ENCODE results near the gene PCDHB9. TPM values are rescaled to one million over a fixed set of nuclear protein-coding genes. Genes with fewer than 3 reads are reported as not detected.
"Not testable (repeated sequence)": the region's sequence is repeated elsewhere in the genome, so short reads cannot be mapped to it uniquely, and the experiment has no call there.

The PCDHB9 gene
- total RNA-seq, 1 donor from 2014 or later = not detected

DNA sequence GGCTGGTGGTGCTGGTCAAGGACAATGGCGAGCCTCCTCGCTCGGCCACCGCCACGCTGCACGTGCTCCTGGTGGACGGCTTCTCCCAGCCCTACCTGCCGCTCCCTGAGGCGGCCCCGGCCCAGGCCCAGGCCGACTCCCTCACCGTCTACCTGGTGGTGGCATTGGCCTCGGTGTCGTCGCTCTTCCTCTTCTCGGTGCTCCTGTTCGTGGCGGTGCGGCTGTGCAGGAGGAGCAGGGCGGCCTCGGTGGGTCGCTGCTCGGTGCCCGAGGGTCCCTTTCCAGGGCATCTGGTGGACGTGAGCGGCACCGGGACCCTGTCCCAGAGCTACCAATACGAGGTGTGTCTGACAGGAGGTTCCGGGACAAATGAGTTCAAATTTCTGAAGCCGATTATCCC lies 38.5 kb downstream of the PCDHB9 start:
- H3K36me3 Mint-ChIP-seq (ENCODE audit: low read depth); intact Hi-C loops (cut with micrococcal nuclease): not testable (repeated sequence)
- peaks cover 11% of the 10 kb centered on the region for H3K9me3 Mint-ChIP-seq

GRCh38 chr5:141234109-141234667 lies 47.2 kb downstream of the PCDHB9 start:
- DNase-seq (ENCODE audit: low spot score) = no peak
- no peak overlapping the region for H3K27ac Mint-ChIP-seq
- H3K36me3 Mint-ChIP-seq (ENCODE audit: low read depth) = peaks cover 1% of the 10 kb centered on the region
- H3K4me1 Mint-ChIP-seq (ENCODE audit: low read depth) = no peaks in the 10 kb centered on the region
- peaks cover 3% of the 10 kb centered on the region for H3K27me3 Mint-ChIP-seq (ENCODE audit: insufficient read depth)
- no peak overlapping the region for H3K4me3 Mint-ChIP-seq
- intact Hi-C loops (cut with micrococcal nuclease) = loop anchor here (5.0 to 10.0 kb wide), 2 partner anchors 188 to 369 kb away; partner anchors contain the start of genes PCDHA11 and PCDHGA11
- H3K9me3 Mint-ChIP-seq = peaks cover 33% of the 10 kb centered on the region

More for the DNA sequence above, 38.5 kb downstream of the PCDHB9 start:
- not testable (repeated sequence) for H3K4me3 Mint-ChIP-seq; DNase-seq (ENCODE audit: low spot score); H3K4me1 Mint-ChIP-seq (ENCODE audit: low read depth); H3K27me3 Mint-ChIP-seq (ENCODE audit: insufficient read depth); H3K27ac Mint-ChIP-seq

GRCh38 chr5:141235922-141236321 lies 49.0 kb downstream of the PCDHB9 start:
- peak overlapping the region; percentile 23 for H3K27ac Mint-ChIP-seq
- H3K9me3 Mint-ChIP-seq = peaks cover 49% of the 10 kb centered on the region
- DNase-seq (ENCODE audit: low spot score); H3K4me1 Mint-ChIP-seq (ENCODE audit: low read depth); H3K4me3 Mint-ChIP-seq; H3K36me3 Mint-ChIP-seq (ENCODE audit: low read depth); H3K27me3 Mint-ChIP-seq (ENCODE audit: insufficient read depth): not testable (repeated sequence)
- intact Hi-C loops (cut with micrococcal nuclease) = loop anchor here (10.0 kb wide), 1 partner anchor 371 kb away; the partner anchor contains the start of gene PCDHA11

DNA sequence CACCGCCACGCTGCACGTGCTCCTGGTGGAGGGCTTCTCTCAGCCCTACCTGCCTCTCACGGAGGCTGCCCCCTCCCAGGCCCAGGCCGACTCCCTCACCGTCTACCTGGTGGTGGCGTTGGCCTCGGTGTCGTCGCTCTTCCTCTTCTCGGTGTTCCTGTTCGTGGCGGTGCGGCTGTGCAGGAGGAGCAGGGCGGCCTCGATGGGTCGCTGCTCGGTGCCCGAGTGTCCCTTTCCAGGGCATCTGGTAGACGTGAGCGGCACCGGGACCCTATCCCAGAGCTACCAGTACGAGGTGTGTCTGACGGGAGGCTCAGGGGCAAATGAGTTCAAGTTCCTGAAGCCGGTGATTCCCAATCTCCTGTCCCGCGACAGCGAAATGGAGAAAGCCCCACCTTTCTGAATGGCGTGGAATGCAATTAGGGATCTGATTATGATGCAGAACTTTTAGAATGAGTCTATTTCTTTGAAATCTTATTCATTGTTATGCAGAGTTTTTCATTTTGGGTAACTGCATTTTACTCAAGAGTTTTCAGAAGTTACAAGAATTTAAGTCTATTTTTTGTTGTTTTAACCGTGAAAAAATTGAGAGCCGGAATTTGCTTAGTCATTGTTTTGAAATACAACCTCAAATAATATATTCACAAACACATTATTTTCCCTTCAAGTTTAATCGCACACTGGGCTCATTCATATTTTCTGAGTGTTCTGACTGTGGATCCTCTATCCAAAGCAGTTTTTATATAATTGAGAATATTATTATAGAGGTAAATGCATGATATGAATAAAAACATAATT lies 49.8 kb downstream of the PCDHB9 start:
- peaks cover 45% of the 10 kb centered on the region for H3K9me3 Mint-ChIP-seq
- no peak for DNase-seq (ENCODE audit: low spot score)
- peaks cover 1% of the 10 kb centered on the region for H3K36me3 Mint-ChIP-seq (ENCODE audit: low read depth)
- H3K27ac Mint-ChIP-seq = peak overlapping the region; percentile 86
- H3K4me1 Mint-ChIP-seq (ENCODE audit: low read depth) = no peaks in the 10 kb centered on the region
- H3K27me3 Mint-ChIP-seq (ENCODE audit: insufficient read depth) = peaks cover 3% of the 10 kb centered on the region
- peak overlapping the region; percentile 26 for H3K4me3 Mint-ChIP-seq
- intact Hi-C loops (cut with micrococcal nuclease) = loop anchor here (10.0 kb wide), 1 partner anchor 372 kb away; the partner anchor contains the start of gene PCDHA11

Other genes starting within 250 kb of the PCDHB9 start
- gene PCDHAC2, start 220.7 kb upstream of the PCDHB9 start, total RNA-seq = not detected in 2 replicates
- not detected in 2 replicates for gene PCDHB1, start 135.8 kb upstream of the PCDHB9 start, total RNA-seq
- gene PCDHB2, start 92.5 kb upstream of the PCDHB9 start, total RNA-seq = not detected in 2 replicates
- gene PCDHB3, start 86.7 kb upstream of the PCDHB9 start, total RNA-seq = not detected in 2 replicates
- not detected in 2 replicates for gene PCDHB4, start 65.3 kb upstream of the PCDHB9 start, total RNA-seq
- not detected in 2 replicates for gene PCDHB5, start 52.0 kb upstream of the PCDHB9 start, total RNA-seq
- gene PCDHB6, start 37.1 kb upstream of the PCDHB9 start, total RNA-seq = not detected in 2 replicates
- not detected in 2 replicates for gene PCDHB7, start 14.5 kb upstream of the PCDHB9 start, total RNA-seq
- gene PCDHB8, start 9.4 kb upstream of the PCDHB9 start, total RNA-seq = not detected in 2 replicates
- not detected in 2 replicates for gene PCDHB16, start 4.8 kb upstream of the PCDHB9 start, total RNA-seq
- not detected in 2 replicates for gene PCDHB10, start 5.2 kb downstream of the PCDHB9 start, total RNA-seq
- not detected in 2 replicates for gene PCDHB11, start 12.5 kb downstream of the PCDHB9 start, total RNA-seq
- not detected in 2 replicates for gene PCDHB12, start 21.6 kb downstream of the PCDHB9 start, total RNA-seq
- gene PCDHB13, start 26.8 kb downstream of the PCDHB9 start, total RNA-seq = not detected in 2 replicates
- not detected in 2 replicates for gene PCDHB14, start 36.2 kb downstream of the PCDHB9 start, total RNA-seq
- gene PCDHB15, start 58.2 kb downstream of the PCDHB9 start, total RNA-seq = not detected in 2 replicates
- gene SLC25A2, start 116.9 kb downstream of the PCDHB9 start, total RNA-seq = 0.20 and 0.57 TPM in 2 replicates
- 71.6 and 73.7 TPM in 2 replicates for gene TAF7, start 133.6 kb downstream of the PCDHB9 start, total RNA-seq
- 0.10 TPM in 2 replicates for gene PCDHGA1, start 143.4 kb downstream of the PCDHB9 start, total RNA-seq
- gene PCDHGA2, start 151.6 kb downstream of the PCDHB9 start, total RNA-seq = 0.08 and 0.17 TPM in 2 replicates
- 0.10 TPM in 1 of 2 replicates, not detected in the other for gene PCDHGA3, start 156.7 kb downstream of the PCDHB9 start, total RNA-seq
- 0.18 and 0.32 TPM in 2 replicates for gene PCDHGB1, start 162.9 kb downstream of the PCDHB9 start, total RNA-seq
- gene PCDHGA4, start 167.9 kb downstream of the PCDHB9 start, total RNA-seq = 0.21 and 0.44 TPM in 2 replicates
- gene PCDHGB2, start 172.8 kb downstream of the PCDHB9 start, total RNA-seq = 0.47 and 0.93 TPM in 2 replicates
- gene PCDHGA5, start 177.0 kb downstream of the PCDHB9 start, total RNA-seq = 0.24 and 0.31 TPM in 2 replicates
- gene PCDHGB3, start 183.1 kb downstream of the PCDHB9 start, total RNA-seq = 0.47 and 0.66 TPM in 2 replicates
- 0.16 and 0.42 TPM in 2 replicates for gene PCDHGA6, start 186.7 kb downstream of the PCDHB9 start, total RNA-seq
- gene PCDHGA7, start 195.6 kb downstream of the PCDHB9 start, total RNA-seq = 0.16 and 0.22 TPM in 2 replicates
- 0.18 and 0.27 TPM in 2 replicates for gene PCDHGB4, start 200.5 kb downstream of the PCDHB9 start, total RNA-seq
- 0.03 TPM in 1 of 2 replicates, not detected in the other for gene PCDHGA8, start 205.5 kb downstream of the PCDHB9 start, total RNA-seq
- gene PCDHGB5, start 210.8 kb downstream of the PCDHB9 start, total RNA-seq = 0.56 and 0.83 TPM in 2 replicates
- 0.21 and 0.39 TPM in 2 replicates for gene PCDHGA9, start 215.6 kb downstream of the PCDHB9 start, total RNA-seq
- gene PCDHGB6, start 220.9 kb downstream of the PCDHB9 start, total RNA-seq = 0.12 and 0.18 TPM in 2 replicates
- gene PCDHGA10, start 225.8 kb downstream of the PCDHB9 start, total RNA-seq = 0.10 and 0.13 TPM in 2 replicates
- 0.13 TPM in 1 of 2 replicates, not detected in the other for gene PCDHGB7, start 230.5 kb downstream of the PCDHB9 start, total RNA-seq
- 0.16 and 0.24 TPM in 2 replicates for gene PCDHGA11, start 233.9 kb downstream of the PCDHB9 start, total RNA-seq
- gene PCDHGA12, start 243.3 kb downstream of the PCDHB9 start, total RNA-seq = 0.18 TPM in 1 of 2 replicates, not detected in the other

Measured in activated T-helper 1 cell treated with anti-CD3 and anti-CD28 coated beads, Interleukin-12 subunit alpha, Interleukin-12 subunit beta, Interleukin-2, Interleukin-4 antibody, amounts not matched to agents 30 ng/mL and 10 ng/mL and 1 ng/mL, durations not matched to agents 14 hours and 24 hours and 36 hours (primary cell).